PC-9 (cell line): ENCODE results near the gene RBM4B. TPM values are rescaled to one million over a fixed set of nuclear protein-coding genes. Genes with fewer than 3 reads are reported as not detected.

Experiments
- BruUV-seq: library from RNA; stranded (reverse); fragments of 400-500 nt; replicated peaks from 2 replicates; lab custom pipeline; 2021; lab: Mats Ljungman, UMichigan
- CTCF ChIA-PET: fragments of 300-600 bp; sonication (Branson Sonifier 250); formaldehyde crosslinking; loops from one replicate; lab custom pipeline; 2022; ENCODE audit warnings: antibody characterized with exemption; lab: Charles Lee
- POLR2A ChIA-PET: fragments of 300-600 bp; sonication (Branson Sonifier 250); formaldehyde crosslinking; loops from one replicate; lab custom pipeline; 2022; ENCODE audit warnings: antibody characterized with exemption; ENCODE audit not compliant: unreplicated experiment; lab: Charles Lee
- DNase-seq, 2 experiments: peaks; one replicate each; pipeline versions ENCODE4 v3.0.0 to v3.0.0-alpha.2; 2015 to 2022; ENCODE audit warnings: mixed read lengths in 1 of 2
- H2AFZ ChIP-seq: fragments of 200-600 bp; sonication (generic); 2 replicates; pipeline ENCODE4 v1.8.1; 2017; ENCODE audit warnings: antibody characterized with exemption
- H3F3A ChIP-seq: fragments of 200-600 bp; sonication (generic); 2 replicates; pipeline ENCODE4 v1.8.1; 2017; ENCODE audit warnings: antibody characterized with exemption, mild to moderate bottlenecking, low read depth; ENCODE audit not compliant: insufficient read depth
- H3K27ac ChIP-seq: fragments of 200-600 bp; sonication (generic); 2 replicates; pipeline ENCODE4 v1.6.1; 2016; ENCODE audit warnings: mixed run types
- H3K27me3 ChIP-seq: fragments of 200-600 bp; sonication (generic); 2 replicates; pipeline ENCODE4 v1.6.1; 2016; ENCODE audit warnings: low read depth, mixed run types; ENCODE audit not compliant: insufficient read depth
- H3K36me3 ChIP-seq: fragments of 200-600 bp; sonication (generic); 2 replicates; pipeline ENCODE4 v1.6.1; 2016; ENCODE audit warnings: low read depth, mixed run types
- H3K4me1 ChIP-seq: fragments of 200-600 bp; sonication (generic); replicated peaks from 2 replicates; pipeline ENCODE4 v1.6.1; 2016; ENCODE audit warnings: mixed run types; ENCODE audit not compliant: insufficient read depth
- H3K4me2 ChIP-seq: fragments of 200-600 bp; sonication (generic); 2 replicates; pipeline ENCODE4 v1.6.1; 2017; ENCODE audit warnings: mixed run types
- H3K4me3 ChIP-seq: fragments of 200-600 bp; sonication (generic); 2 replicates; pipeline ENCODE4 v1.6.1; 2016; ENCODE audit warnings: mixed run types
- H3K79me2 ChIP-seq: fragments of 200-600 bp; sonication (generic); 2 replicates; pipeline ENCODE4 v1.6.1; 2017; ENCODE audit warnings: low read depth, mixed run types
- H3K9me2 ChIP-seq: fragments of 200-600 bp; sonication (generic); 2 replicates; pipeline ENCODE4 v1.8.1; 2017; ENCODE audit warnings: mild to moderate bottlenecking; ENCODE audit not compliant: insufficient read depth
- H3K9me3 ChIP-seq: fragments of 200-600 bp; sonication (generic); 2 replicates; pipeline ENCODE4 v1.8.1; 2016; ENCODE audit warnings: low read depth; ENCODE audit not compliant: insufficient read depth
- H4K20me1 ChIP-seq: fragments of 200-600 bp; sonication (generic); 2 replicates; pipeline ENCODE4 v1.8.1; 2017; ENCODE audit not compliant: insufficient read depth
- CTCF ChIP-seq: fragments of 200-600 bp; sonication (generic); conservative IDR thresholded peaks from 2 replicates; pipeline ENCODE4 v1.6.1; 2017; ENCODE audit warnings: mixed run types, antibody characterized with exemption, mild to moderate bottlenecking, moderate library complexity
- EZH2 ChIP-seq: fragments of 200-600 bp; sonication (generic); IDR thresholded peaks from 2 replicates; pipeline ENCODE4 v1.8.0; 2017; ENCODE audit warnings: antibody characterized with exemption, low read depth
- intact Hi-C: fragments of 100-400 bp; cut with micrococcal nuclease; formaldehyde crosslinking; loops from one replicate; pipeline ENCODE4 v1.10.0; 2022; ENCODE audit not compliant: unreplicated experiment
- total RNA-seq: library from RNA; stranded (reverse); gene quantifications from 2 replicates; pipeline ENCODE4 v1.2.3, GENCODE V29; 2021

The RBM4B gene
- total RNA-seq, 1 experiment from 2014 or later, result 24.8 TPM

GRCh38 chr11:66659763-66660162 is 17.9 kb downstream of the RBM4B start:
- Histone ChIP-seq H3K9me2 (no peaks in the 10 kb centered on the region), H3K9me3 (no peaks in the 10 kb centered on the region), H2AFZ (no peak overlapping the region), H3K4me3 (no peak overlapping the region), H3F3A (peaks cover 53% of the 10 kb centered on the region; the same call in 1 of the 2 replicates), H3K36me3 (peaks cover 11% of the 10 kb centered on the region; the same call in 1 of the 2 replicates), H4K20me1 (peaks cover 49% of the 10 kb centered on the region), H3K79me2 (peaks cover 10% of the 10 kb centered on the region), H3K4me1 (no peaks in the 10 kb centered on the region), H3K27me3 (no peaks in the 10 kb centered on the region), H3K4me2 (no peak overlapping the region), H3K27ac (no peak overlapping the region)
- DNase-seq, result no peak
- ChIA-PET CTCF (interaction anchor here (0.6 to 0.7 kb wide), 4 partner anchors 14 to 290 kb away, joined by 3 to 16 read pairs (median 6); no protein-coding TSS in a partner anchor), POLR2A (no interaction called here)
- TF ChIP-seq EZH2 (no peak), CTCF (no peak)
- BruUV-seq, result no TSS peak
- intact Hi-C loops, result no loop called here

GRCh38 chr11:66653123-66653522 is 24.6 kb downstream of the RBM4B start:
- H3K9me3 ChIP-seq, result no peaks in the 10 kb centered on the region
- intact Hi-C loops, result no loop called here
- peaks cover 76% of the 10 kb centered on the region; the same call in 1 of the 2 replicates for H3F3A ChIP-seq
- CTCF ChIA-PET, result no interaction called here
- peaks cover 39% of the 10 kb centered on the region for H3K79me2 ChIP-seq
- peaks cover 63% of the 10 kb centered on the region for H4K20me1 ChIP-seq
- POLR2A ChIA-PET, result no interaction called here
- TF ChIP-seq CTCF (no peak), EZH2 (no peak)
- no peak overlapping the region for H3K27ac ChIP-seq
- BruUV-seq, result no TSS peak
- no peak overlapping the region for H3K4me2 ChIP-seq
- H3K4me1 ChIP-seq, result no peaks in the 10 kb centered on the region
- H3K36me3 ChIP-seq, result peaks cover 28% of the 10 kb centered on the region; the same call in 1 of the 2 replicates
- H3K27me3 ChIP-seq, result no peaks in the 10 kb centered on the region
- peak; percentile 12 to 47 for DNase-seq
- H3K4me3 ChIP-seq, result no peak overlapping the region
- H3K9me2 ChIP-seq, result no peaks in the 10 kb centered on the region
- no peak overlapping the region for H2AFZ ChIP-seq

- H2AFZ ChIP-seq, result no peak overlapping the region
- no peak overlapping the region for H3K27ac ChIP-seq
- peaks cover 43% of the 10 kb centered on the region for H3K79me2 ChIP-seq
- ChIA-PET POLR2A (no interaction called here), CTCF (no interaction called here)
- H3K9me2 ChIP-seq, result no peaks in the 10 kb centered on the region
- H3K4me2 ChIP-seq, result no peak overlapping the region
- intact Hi-C loops, result no loop called here
- no TSS peak for BruUV-seq
- H3K4me1 ChIP-seq, result no peaks in the 10 kb centered on the region
- peaks cover 64% of the 10 kb centered on the region for H4K20me1 ChIP-seq
- H3K9me3 ChIP-seq, result no peaks in the 10 kb centered on the region
- peaks cover 25% of the 10 kb centered on the region; the same call in 1 of the 2 replicates for H3K36me3 ChIP-seq
- no peak overlapping the region for H3K4me3 ChIP-seq
- TF ChIP-seq EZH2, result no peak
- no peak for TF ChIP-seq CTCF
- no peaks in the 10 kb centered on the region for H3K27me3 ChIP-seq
- peaks cover 73% of the 10 kb centered on the region; the same call in 1 of the 2 replicates for H3F3A ChIP-seq
- no peak for DNase-seq
Observed at GRCh38 chr11:66652651-66653050, 25.0 kb downstream of the RBM4B start.
